Measurements from ENCODE around the gene MGAT4C.

DNA sequence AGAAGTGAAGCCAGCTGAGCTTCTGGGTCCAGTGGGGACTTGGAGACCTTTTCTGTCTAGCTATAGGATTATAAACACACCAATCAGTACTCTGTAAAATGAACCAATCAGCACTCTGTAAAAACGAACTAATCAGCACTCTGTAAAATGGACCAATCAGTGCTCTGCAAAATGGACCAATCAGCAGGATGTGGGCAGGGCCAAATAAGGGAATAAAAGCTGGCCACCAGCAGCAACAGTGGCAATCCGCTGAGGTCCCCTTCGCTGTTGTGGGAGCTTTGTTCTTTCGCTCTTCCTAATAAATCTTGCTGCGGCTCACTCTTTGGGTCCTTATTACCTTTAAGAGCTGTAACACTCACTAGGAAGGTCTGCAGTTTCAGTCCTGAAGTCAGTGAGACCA is 309.8 kb downstream of the MGAT4C start:
- no peak for TF ChIP-seq CHD2 (IDR thresholded peaks at IDR 0.05; ENCODE audit: low read length, partially characterized antibody)
- TF ChIP-seq JUND (IDR thresholded peaks at IDR 0.05) = no peak
- no peak for TF ChIP-seq RCOR1 (IDR thresholded peaks at IDR 0.05; ENCODE audit: low read length)
- TF ChIP-seq, protein P1, sequence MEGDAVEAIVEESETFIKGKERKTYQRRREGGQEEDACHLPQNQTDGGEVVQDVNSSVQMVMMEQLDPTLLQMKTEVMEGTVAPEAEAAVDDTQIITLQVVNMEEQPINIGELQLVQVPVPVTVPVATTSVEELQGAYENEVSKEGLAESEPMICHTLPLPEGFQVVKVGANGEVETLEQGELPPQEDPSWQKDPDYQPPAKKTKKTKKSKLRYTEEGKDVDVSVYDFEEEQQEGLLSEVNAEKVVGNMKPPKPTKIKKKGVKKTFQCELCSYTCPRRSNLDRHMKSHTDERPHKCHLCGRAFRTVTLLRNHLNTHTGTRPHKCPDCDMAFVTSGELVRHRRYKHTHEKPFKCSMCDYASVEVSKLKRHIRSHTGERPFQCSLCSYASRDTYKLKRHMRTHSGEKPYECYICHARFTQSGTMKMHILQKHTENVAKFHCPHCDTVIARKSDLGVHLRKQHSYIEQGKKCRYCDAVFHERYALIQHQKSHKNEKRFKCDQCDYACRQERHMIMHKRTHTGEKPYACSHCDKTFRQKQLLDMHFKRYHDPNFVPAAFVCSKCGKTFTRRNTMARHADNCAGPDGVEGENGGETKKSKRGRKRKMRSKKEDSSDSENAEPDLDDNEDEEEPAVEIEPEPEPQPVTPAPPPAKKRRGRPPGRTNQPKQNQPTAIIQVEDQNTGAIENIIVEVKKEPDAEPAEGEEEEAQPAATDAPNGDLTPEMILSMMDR (IDR thresholded peaks at IDR 0.05) = no peak
- no peak for TF ChIP-seq MXI1 (IDR thresholded peaks at IDR 0.05; ENCODE audit: low read depth, low read length)
